Progenitor cell of endocrine pancreas (in vitro differentiated cells): ENCODE results near the gene DMXL2. TPM values are rescaled to one million over a fixed set of nuclear protein-coding genes. Genes with fewer than 3 reads are reported as not detected.

ENCODE experiments used
- DNase-seq: peaks from one replicate; pipeline ENCODE4 v3.0.0; 2021; ENCODE audit warnings: low spot score; ENCODE audit not compliant: unreplicated experiment
- H3K27ac Mint-ChIP-seq: 2 replicates; pipeline ENCODE4 v1.8.0; 2021; ENCODE audit warnings: mild to moderate bottlenecking, moderate library complexity, mixed read lengths
- H3K27me3 Mint-ChIP-seq: 2 replicates; pipeline ENCODE4 v1.8.0; 2021; ENCODE audit warnings: mixed read lengths
- H3K36me3 Mint-ChIP-seq: 2 replicates; pipeline ENCODE4 v1.8.0; 2022; ENCODE audit warnings: mixed read lengths; ENCODE audit not compliant: insufficient read depth
- H3K4me1 Mint-ChIP-seq: 2 replicates; pipeline ENCODE4 v1.8.0; 2021; ENCODE audit warnings: low read depth, mixed read lengths
- H3K4me3 Mint-ChIP-seq: 2 replicates; pipeline ENCODE4 v1.8.0; 2021; ENCODE audit warnings: low read depth, mild to moderate bottlenecking, moderate library complexity, mixed read lengths
- H3K9me3 Mint-ChIP-seq: 2 replicates; pipeline ENCODE4 v1.8.0; 2021; ENCODE audit warnings: low read depth, mixed read lengths
- CTCF ChIP-seq: fragments of 200-600 bp; sonication (generic); IDR thresholded peaks from one replicate; pipeline ENCODE4 v1.5.0; 2021; ENCODE audit warnings: antibody characterized with exemption, mild to moderate bottlenecking; ENCODE audit not compliant: unreplicated experiment
- long read RNA-seq: library from polyadenylated mRNA; unstranded; transcript quantifications from one replicate; pipeline ENCODE4 v2.0.0, GENCODE V29; 2020
- total RNA-seq: library from RNA; stranded (reverse); gene quantifications from 2 replicates; pipeline ENCODE4 v1.2.1, GENCODE V29; 2021

The DMXL2 gene
- 43.0 and 43.3 TPM in 2 replicates for total RNA-seq
- long read RNA-seq, partial matches to known transcripts = 12 of 17 reads
- long read RNA-seq, other reads (novel, unspliced or antisense) = 2 of 17 reads

GRCh38 chr15:51622604-51623370, at the start of gene DMXL2:
Gene DMXL2, minus strand, starts transcription at chr15:51622771. Its CDS starts 226 bp downstream, at chr15:51622545.
- H3K36me3 Mint-ChIP-seq = no peaks in the 10 kb centered on the region
- peaks cover 10% of the 10 kb centered on the region for H3K27me3 Mint-ChIP-seq
- peak; percentile 89 for DNase-seq
- peaks cover 19% of the 10 kb centered on the region for H3K4me1 Mint-ChIP-seq
- peak within 1 kb of the TSS; percentile 91 for H3K27ac Mint-ChIP-seq
- no peaks in the 10 kb centered on the region for H3K9me3 Mint-ChIP-seq
- TF ChIP-seq CTCF = no peak
- peak within 1 kb of the TSS; percentile 89 for H3K4me3 Mint-ChIP-seq

GRCh38 chr15:51672155-51672687, 49.6 kb upstream of the DMXL2 start:
- Mint-ChIP-seq H3K27me3 (no peaks in the 10 kb centered on the region), H3K4me3 (no peak overlapping the region), H3K9me3 (no peaks in the 10 kb centered on the region), H3K36me3 (no peaks in the 10 kb centered on the region), H3K27ac (no peak overlapping the region), H3K4me1 (peaks cover 5% of the 10 kb centered on the region)
- no peak for DNase-seq
- TF ChIP-seq CTCF = no peak

GRCh38 chr15:51669381-51669780, 46.8 kb upstream of the DMXL2 start:
- Mint-ChIP-seq H3K27me3 (peaks cover 4% of the 10 kb centered on the region), H3K4me3 (no peak overlapping the region), H3K36me3 (no peaks in the 10 kb centered on the region), H3K4me1 (peaks cover 5% of the 10 kb centered on the region), H3K9me3 (no peaks in the 10 kb centered on the region), H3K27ac (no peak overlapping the region)
- TF ChIP-seq CTCF = no peak
- no peak for DNase-seq

GRCh38 chr15:51668446-51668845, 45.9 kb upstream of the DMXL2 start:
- Mint-ChIP-seq H3K4me3 (no peak overlapping the region), H3K36me3 (no peaks in the 10 kb centered on the region), H3K9me3 (no peaks in the 10 kb centered on the region), H3K27me3 (peaks cover 4% of the 10 kb centered on the region), H3K27ac (no peak overlapping the region), H3K4me1 (peaks cover 5% of the 10 kb centered on the region)
- DNase-seq = no peak
- TF ChIP-seq CTCF = no peak

GRCh38 chr15:51667478-51667877, 44.9 kb upstream of the DMXL2 start:
- Mint-ChIP-seq H3K4me3 (no peak overlapping the region), H3K9me3 (no peaks in the 10 kb centered on the region), H3K27ac (no peak overlapping the region), H3K4me1 (peaks cover 5% of the 10 kb centered on the region), H3K36me3 (no peaks in the 10 kb centered on the region), H3K27me3 (peaks cover 6% of the 10 kb centered on the region)
- TF ChIP-seq CTCF = no peak
- DNase-seq = no peak
